ENCODE measurements around the gene KRT81. TPM values are rescaled to one million over a fixed set of nuclear protein-coding genes. Genes with fewer than 3 reads are reported as not detected.
A peak's percentile ranks its signal among the peaks of the same experiment; 100 is the strongest.

Gene KRT81
- total RNA-seq, 2 experiments from 2014 or later = not detected

DNA sequence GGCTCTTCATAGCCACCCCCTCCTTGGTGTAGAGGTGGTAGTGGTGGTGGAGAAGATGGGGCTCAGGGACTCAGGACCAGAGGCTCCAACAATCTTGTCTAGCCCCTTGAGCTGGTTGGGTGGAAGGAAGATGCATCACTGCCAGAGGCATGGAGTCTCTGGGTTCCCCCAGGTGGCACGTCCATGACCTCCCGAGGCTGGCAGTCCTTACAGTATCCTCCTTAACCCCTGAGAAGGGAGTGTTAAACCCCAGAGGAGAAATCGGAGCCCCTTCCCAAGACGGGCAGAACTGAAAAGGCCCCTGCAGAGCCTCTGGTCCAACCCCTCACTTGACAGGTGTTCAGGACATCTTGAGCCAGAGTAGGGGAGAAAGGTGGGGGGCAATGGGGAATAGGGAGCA, 20.8 kb upstream of the KRT81 start:
- H3K27ac Mint-ChIP-seq = no peak overlapping the region
- ATAC-seq (ENCODE audit: poor library complexity) (no peak), DNase-seq (peak in 1 of 14 experiments; percentile 11)
- Histone ChIP-seq H3K4me3 (ENCODE audit: low read length) (no peak overlapping the region), H3K27ac (ENCODE audit: low read depth in 1 of 2, low read length in 2 of 2) (no peak overlapping the region), H3K4me1 (ENCODE audit: insufficient read depth, low read length) (peaks cover 7% of the 10 kb centered on the region), H3K9me3 (ENCODE audit: control insufficient read depth in 1 of 2, insufficient read depth in 1 of 2, low read length in 2 of 2) (no peaks in the 10 kb centered on the region), H3K27me3 (ENCODE audit: control insufficient read depth in 1 of 2, insufficient read depth in 2 of 2, low read length in 2 of 2) (peaks cover 37 to 57% of the 10 kb centered on the region in 2 experiments), H3K36me3 (ENCODE audit: insufficient read depth, low read length) (no peaks in the 10 kb centered on the region)
- intact Hi-C loops (cut with DNase I, micrococcal nuclease) = no loop called here
- CTCF ChIA-PET = interaction anchor here (1.1 kb wide), 1 partner anchor 15 kb away, joined by 3 read pairs; no protein-coding TSS in a partner anchor
- POLR2A ChIA-PET = interaction anchor here (0.6 kb wide), 1 partner anchor 926 kb away, joined by 4 read pairs; no protein-coding TSS in a partner anchor
- TF ChIP-seq, protein P1, sequence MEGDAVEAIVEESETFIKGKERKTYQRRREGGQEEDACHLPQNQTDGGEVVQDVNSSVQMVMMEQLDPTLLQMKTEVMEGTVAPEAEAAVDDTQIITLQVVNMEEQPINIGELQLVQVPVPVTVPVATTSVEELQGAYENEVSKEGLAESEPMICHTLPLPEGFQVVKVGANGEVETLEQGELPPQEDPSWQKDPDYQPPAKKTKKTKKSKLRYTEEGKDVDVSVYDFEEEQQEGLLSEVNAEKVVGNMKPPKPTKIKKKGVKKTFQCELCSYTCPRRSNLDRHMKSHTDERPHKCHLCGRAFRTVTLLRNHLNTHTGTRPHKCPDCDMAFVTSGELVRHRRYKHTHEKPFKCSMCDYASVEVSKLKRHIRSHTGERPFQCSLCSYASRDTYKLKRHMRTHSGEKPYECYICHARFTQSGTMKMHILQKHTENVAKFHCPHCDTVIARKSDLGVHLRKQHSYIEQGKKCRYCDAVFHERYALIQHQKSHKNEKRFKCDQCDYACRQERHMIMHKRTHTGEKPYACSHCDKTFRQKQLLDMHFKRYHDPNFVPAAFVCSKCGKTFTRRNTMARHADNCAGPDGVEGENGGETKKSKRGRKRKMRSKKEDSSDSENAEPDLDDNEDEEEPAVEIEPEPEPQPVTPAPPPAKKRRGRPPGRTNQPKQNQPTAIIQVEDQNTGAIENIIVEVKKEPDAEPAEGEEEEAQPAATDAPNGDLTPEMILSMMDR (IDR thresholded peaks at IDR 0.05) = no peak
- no peaks in the 10 kb centered on the region for H3K9me3 Mint-ChIP-seq
- H3K27me3 Mint-ChIP-seq = peaks cover 72% of the 10 kb centered on the region
- H3K36me3 Mint-ChIP-seq (ENCODE audit: low read depth) = no peaks in the 10 kb centered on the region
- H3K4me3 Mint-ChIP-seq = no peak overlapping the region
- no peaks in the 10 kb centered on the region for H3K4me1 Mint-ChIP-seq (ENCODE audit: low read depth)

DNA sequence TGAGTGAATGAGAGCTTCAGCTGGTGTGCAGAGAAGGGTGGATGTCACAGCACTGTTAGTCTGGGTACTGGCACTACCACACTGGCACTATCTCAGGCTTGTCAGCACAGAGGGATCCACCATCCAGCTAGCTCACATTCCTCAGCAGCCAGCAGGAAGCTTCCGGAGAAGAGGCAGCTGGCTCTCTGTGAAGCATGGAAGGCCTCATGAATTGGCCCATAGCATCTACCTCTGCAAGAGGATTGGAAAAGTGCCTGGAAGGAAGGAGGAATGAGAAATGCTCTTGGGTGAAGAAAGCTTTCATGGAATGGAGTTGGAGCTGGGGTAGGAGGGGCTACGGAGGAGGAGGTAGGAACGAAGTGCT, 19.9 kb upstream of the KRT81 start:
- H3K27me3 Mint-ChIP-seq = peaks cover 80% of the 10 kb centered on the region
- Histone ChIP-seq H3K4me1 (ENCODE audit: insufficient read depth, low read length) (peaks cover 7% of the 10 kb centered on the region), H3K27ac (ENCODE audit: low read depth in 1 of 2, low read length in 2 of 2) (no peak overlapping the region), H3K9me3 (ENCODE audit: control insufficient read depth in 1 of 2, insufficient read depth in 1 of 2, low read length in 2 of 2) (no peaks in the 10 kb centered on the region), H3K36me3 (ENCODE audit: insufficient read depth, low read length) (no peaks in the 10 kb centered on the region), H3K27me3 (ENCODE audit: control insufficient read depth in 1 of 2, insufficient read depth in 2 of 2, low read length in 2 of 2) (peaks cover 41 to 61% of the 10 kb centered on the region in 2 experiments), H3K4me3 (ENCODE audit: low read length) (no peak overlapping the region)
- H3K4me3 Mint-ChIP-seq = no peak overlapping the region
- DNase-seq (peak in 1 of 14 experiments; percentile 10), ATAC-seq (ENCODE audit: poor library complexity) (no peak)
- no peaks in the 10 kb centered on the region for H3K4me1 Mint-ChIP-seq (ENCODE audit: low read depth)
- ChIA-PET POLR2A (interaction anchor here (1.1 kb wide), 1 partner anchor 44 kb away, joined by 3 read pairs; no protein-coding TSS in a partner anchor), CTCF (interaction anchor here (1.1 kb wide), 1 partner anchor 16 kb away, joined by 3 read pairs; no protein-coding TSS in a partner anchor)
- H3K27ac Mint-ChIP-seq = no peak overlapping the region
- intact Hi-C loops (cut with DNase I, micrococcal nuclease) = no loop called here
- H3K36me3 Mint-ChIP-seq (ENCODE audit: low read depth) = no peaks in the 10 kb centered on the region
- TF ChIP-seq, protein P1 (IDR thresholded peaks at IDR 0.05) = no peak
- no peaks in the 10 kb centered on the region for H3K9me3 Mint-ChIP-seq

DNA sequence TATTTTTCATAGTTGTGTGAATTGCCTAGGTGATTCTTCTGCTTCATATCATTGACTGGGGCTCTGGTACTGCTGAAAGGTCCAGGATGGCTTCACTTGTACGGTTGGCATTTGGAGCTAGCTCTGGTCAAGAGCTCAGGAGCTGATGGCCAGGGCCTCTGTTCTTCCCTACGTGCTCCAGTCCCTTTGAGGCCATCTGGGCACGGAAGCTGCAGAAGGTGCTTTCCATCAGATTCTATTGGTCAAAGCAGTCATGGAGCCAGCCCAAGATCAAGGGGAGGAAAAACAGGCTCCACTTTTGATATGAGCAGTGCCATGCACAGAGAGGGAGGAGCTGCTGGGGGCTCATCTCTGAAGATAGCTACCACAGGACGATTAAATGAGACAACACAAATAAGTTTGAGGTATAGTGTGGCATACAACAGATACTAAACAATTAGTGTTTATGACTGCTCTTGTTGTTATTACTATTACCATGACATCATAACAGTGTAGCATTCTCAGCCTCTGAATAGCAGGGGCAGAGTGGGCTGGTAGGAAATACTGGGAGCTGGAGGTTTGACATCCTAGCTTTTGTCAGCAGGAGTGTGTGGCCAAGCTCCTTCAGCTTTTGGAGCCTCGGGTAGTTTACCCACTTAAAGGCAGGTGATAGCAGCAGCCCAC, 19.4 kb upstream of the KRT81 start:
- no peaks in the 10 kb centered on the region for H3K9me3 ChIP-seq (ENCODE audit: control insufficient read depth in 1 of 2, insufficient read depth in 1 of 2, low read length in 2 of 2)
- Mint-ChIP-seq H3K4me3 (no peak overlapping the region), H3K9me3 (no peaks in the 10 kb centered on the region), H3K27ac (no peak overlapping the region), H3K4me1 (ENCODE audit: low read depth) (no peaks in the 10 kb centered on the region), H3K27me3 (peaks cover 86% of the 10 kb centered on the region), H3K36me3 (ENCODE audit: low read depth) (no peaks in the 10 kb centered on the region)
- H3K27ac ChIP-seq (ENCODE audit: low read depth in 1 of 2, low read length in 2 of 2) = no peak overlapping the region
- peaks cover 41 to 61% of the 10 kb centered on the region in 2 experiments for H3K27me3 ChIP-seq (ENCODE audit: control insufficient read depth in 1 of 2, insufficient read depth in 2 of 2, low read length in 2 of 2)
- peak in 1 of 14 experiments; percentile 0 for DNase-seq
- no peak overlapping the region for H3K4me3 ChIP-seq (ENCODE audit: low read length)
- ChIA-PET CTCF (no interaction called here), POLR2A (interaction anchor here (1.1 kb wide), 1 partner anchor 43 kb away, joined by 3 read pairs; no protein-coding TSS in a partner anchor)
- H3K36me3 ChIP-seq (ENCODE audit: insufficient read depth, low read length) = no peaks in the 10 kb centered on the region
- TF ChIP-seq, protein P1 (IDR thresholded peaks at IDR 0.05) = no peak
- ATAC-seq (ENCODE audit: poor library complexity) = no peak
- H3K4me1 ChIP-seq (ENCODE audit: insufficient read depth, low read length) = peaks cover 7% of the 10 kb centered on the region
- intact Hi-C loops (cut with DNase I, micrococcal nuclease) = no loop called here
